Uterus (tissue), 2 donors: ENCODE measurements around the gene ZNF644.

Experiments used
- POLR2A ChIP-seq, 2 donors: fragments of 450-650 bp; IDR thresholded peaks; one replicate each; pipeline ENCODE4 v1.6.1; 2016; ENCODE audit warnings: antibody characterized with exemption in 2 of 2, mild to moderate bottlenecking in 1 of 2, moderate library complexity in 1 of 2
- TF ChIP-seq, protein P1 (sequence below), 4 experiments: fragments of 200-600 bp in 2 of 4; fragments of 450-650 bp in 2 of 4; sonication (generic) in 2 of 4; IDR thresholded peaks; one replicate each; pipeline ENCODE4 v1.5.1; 2016 to 2019; ENCODE audit warnings: antibody characterized with exemption in 4 of 4, mild to moderate bottlenecking in 2 of 4, moderate library complexity in 1 of 4

DNA sequence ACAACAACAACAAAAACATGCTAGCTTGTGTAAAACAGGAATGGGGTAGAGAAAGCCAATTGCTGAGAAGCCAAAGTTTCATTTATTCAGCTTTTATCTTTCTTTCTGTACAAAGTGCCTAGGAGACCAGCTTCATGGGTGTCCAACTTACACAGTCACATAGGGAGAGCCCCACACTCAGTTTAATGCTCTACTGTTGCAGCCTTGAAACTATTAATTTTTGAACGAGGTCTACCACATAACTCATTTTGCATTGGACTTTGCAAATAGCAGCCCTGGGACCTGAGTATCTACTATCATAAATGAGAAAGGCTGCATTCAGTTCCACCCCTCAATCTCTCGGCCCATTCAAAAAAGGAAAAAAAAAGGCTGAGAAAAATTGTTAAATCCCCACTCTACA lies 98.8 kb downstream of the ZNF644 start:
- TF ChIP-seq, protein P1, sequence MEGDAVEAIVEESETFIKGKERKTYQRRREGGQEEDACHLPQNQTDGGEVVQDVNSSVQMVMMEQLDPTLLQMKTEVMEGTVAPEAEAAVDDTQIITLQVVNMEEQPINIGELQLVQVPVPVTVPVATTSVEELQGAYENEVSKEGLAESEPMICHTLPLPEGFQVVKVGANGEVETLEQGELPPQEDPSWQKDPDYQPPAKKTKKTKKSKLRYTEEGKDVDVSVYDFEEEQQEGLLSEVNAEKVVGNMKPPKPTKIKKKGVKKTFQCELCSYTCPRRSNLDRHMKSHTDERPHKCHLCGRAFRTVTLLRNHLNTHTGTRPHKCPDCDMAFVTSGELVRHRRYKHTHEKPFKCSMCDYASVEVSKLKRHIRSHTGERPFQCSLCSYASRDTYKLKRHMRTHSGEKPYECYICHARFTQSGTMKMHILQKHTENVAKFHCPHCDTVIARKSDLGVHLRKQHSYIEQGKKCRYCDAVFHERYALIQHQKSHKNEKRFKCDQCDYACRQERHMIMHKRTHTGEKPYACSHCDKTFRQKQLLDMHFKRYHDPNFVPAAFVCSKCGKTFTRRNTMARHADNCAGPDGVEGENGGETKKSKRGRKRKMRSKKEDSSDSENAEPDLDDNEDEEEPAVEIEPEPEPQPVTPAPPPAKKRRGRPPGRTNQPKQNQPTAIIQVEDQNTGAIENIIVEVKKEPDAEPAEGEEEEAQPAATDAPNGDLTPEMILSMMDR (IDR thresholded peaks at IDR 0.05): no peak
- TF ChIP-seq POLR2A (IDR thresholded peaks at IDR 0.05): no peak
